Liver (tissue), 5 donors: ENCODE data around the gene ZNRF3. TPM values are rescaled to one million over a fixed set of nuclear protein-coding genes. Genes with fewer than 3 reads are reported as not detected.

Source experiments
- polyA plus RNA-seq, 2 donors: library from polyadenylated mRNA; stranded (reverse) in 1 of 2; unstranded in 1 of 2; fragments of 200-250 nt in 1 of 2; fragments of >200 nt in 1 of 2; fragmentation: Nextera tagmentation in 1 of 2; extraction: Ambion mirVana in 1 of 2; gene quantifications; one replicate each; pipeline versions ENCODE4 v1.2.1 to v1.2.3, GENCODE V29; 2013 to 2015
- small RNA-seq: library from RNA; depleted of rRNA; stranded (forward); fragments of <200 nt; gene quantifications from one replicate; pipeline ENCODE3, GENCODE V24; 2014
- total RNA-seq, 2 donors: library from RNA; depleted of rRNA; stranded (reverse); fragments of >200 nt; gene quantifications; one replicate each; pipeline ENCODE4 v1.2.3, GENCODE V29; 2014
- donor health status: healthy.
- donor health status: healthy.
- donor health status: healthy.

ZNRF3 gene
- total and polyA plus RNA-seq, 4 donors: 2.2 to 5.9 (median 4.7) TPM

Small RNA genes lying within 50 kb of the gene (small RNA-seq; reads per million reads assigned to genes)
- gene Z93930.1: not detected

Other genes starting within 250 kb of the ZNRF3 start
- 10 to 100 TPM in 1 of 2 donors, 1 to 10 TPM in 1; 6.3 to 19.4 TPM for gene TTC28, start 203.7 kb upstream of the ZNRF3 start, total RNA-seq
- gene TTC28, start 203.7 kb upstream of the ZNRF3 start, polyA plus RNA-seq: 1 to 10 TPM; 4.2 to 5.6 TPM
- 10 to 100 TPM in 1 of 2 donors, 1 to 10 TPM in 1; 2.8 to 10.6 TPM for gene CHEK2, start 141.8 kb upstream of the ZNRF3 start, total RNA-seq
- 1 to 10 TPM; 1.4 to 2.7 TPM for gene CHEK2, start 141.8 kb upstream of the ZNRF3 start, polyA plus RNA-seq
- gene HSCB, start 141.5 kb upstream of the ZNRF3 start, total RNA-seq: 10 to 100 TPM; 12.2 to 14.0 TPM
- 10 to 100 TPM; 16.2 to 22.1 TPM for gene HSCB, start 141.5 kb upstream of the ZNRF3 start, polyA plus RNA-seq
- 10 to 100 TPM; 23.2 to 24.0 TPM for gene CCDC117, start 110.9 kb upstream of the ZNRF3 start, total RNA-seq
- 1 to 10 TPM; 8.1 to 9.3 TPM for gene CCDC117, start 110.9 kb upstream of the ZNRF3 start, polyA plus RNA-seq
- 100 to 1,000 TPM; 597 to 613 TPM for gene XBP1, start 83.0 kb upstream of the ZNRF3 start, total RNA-seq
- 100 to 1,000 TPM; 303 to 705 TPM for gene XBP1, start 83.0 kb upstream of the ZNRF3 start, polyA plus RNA-seq
- gene C22orf31, start 178.3 kb downstream of the ZNRF3 start, total RNA-seq: under 1 TPM in 1 of 2 donors, not detected in 1; 0.14 TPM
- gene C22orf31, start 178.3 kb downstream of the ZNRF3 start, polyA plus RNA-seq: not detected
- 10 to 100 TPM in 1 of 2 donors, 1 to 10 TPM in 1; 5.4 to 22.6 TPM for gene KREMEN1, start 189.5 kb downstream of the ZNRF3 start, total RNA-seq
- 1 to 10 TPM; 1.2 to 2.2 TPM for gene KREMEN1, start 189.5 kb downstream of the ZNRF3 start, polyA plus RNA-seq